GM18498 (cell line): ENCODE results near the gene LZTR1.

Experiments
- ATAC-seq: cut with Tn5 transposase; IDR thresholded peaks from one replicate; pipeline ENCODE4 v1.9.1; 2021; ENCODE audit warnings: mild to moderate bottlenecking, moderate library complexity; ENCODE audit not compliant: unreplicated experiment

LZTR1 gene

GRCh38 chr22:20949698-20950183 lies 32.4 kb upstream of the LZTR1 start:
- no peak for ATAC-seq

- no peak for ATAC-seq
Measured at GRCh38 chr22:20951151-20951931, 30.8 kb upstream of the LZTR1 start.

GRCh38 chr22:20951932-20952380 lies 30.1 kb upstream of the LZTR1 start:
- no peak for ATAC-seq

GRCh38 chr22:20952544-20953341 lies 29.4 kb upstream of the LZTR1 start:
- ATAC-seq: no peak

- no peak for ATAC-seq
Measured at GRCh38 chr22:20953342-20953608, 28.8 kb upstream of the LZTR1 start.

- no peak for ATAC-seq
Measured at GRCh38 chr22:20953668-20954500, 28.2 kb upstream of the LZTR1 start.

GRCh38 chr22:20955548-20955947 lies 26.5 kb upstream of the LZTR1 start:
- no peak for ATAC-seq

- ATAC-seq: no peak
Measured at GRCh38 chr22:20956258-20957101, 25.6 kb upstream of the LZTR1 start.

- ATAC-seq: no peak
Measured at GRCh38 chr22:20957102-20957682, 24.9 kb upstream of the LZTR1 start.

- ATAC-seq: no peak
Measured at GRCh38 chr22:20957683-20958431, 24.2 kb upstream of the LZTR1 start.

- no peak for ATAC-seq
Measured at GRCh38 chr22:20959578-20960461, 22.3 kb upstream of the LZTR1 start.

GRCh38 chr22:20960609-20961008 lies 21.5 kb upstream of the LZTR1 start:
- ATAC-seq: no peak

- ATAC-seq: no peak
Measured at GRCh38 chr22:20962491-20962945, 19.6 kb upstream of the LZTR1 start.

GRCh38 chr22:20963201-20964052 lies 18.7 kb upstream of the LZTR1 start:
- ATAC-seq: no peak

- no peak for ATAC-seq
Measured at GRCh38 chr22:20964090-20964798, 17.9 kb upstream of the LZTR1 start.

- no peak for ATAC-seq
Measured at GRCh38 chr22:20964799-20965103, 17.3 kb upstream of the LZTR1 start.
